HG03558 (cell line): ENCODE results near the gene NLK.
"Not testable (repeated sequence)": the region's sequence is repeated elsewhere in the genome, so short reads cannot be mapped to it uniquely, and the experiment has no call there.

ENCODE experiments used
- ATAC-seq: cut with Tn5 transposase; IDR thresholded peaks from one replicate; pipeline ENCODE4 v1.9.1; 2021; ENCODE audit warnings: moderate number of reproducible peaks; ENCODE audit not compliant: unreplicated experiment; ENCODE audit errors: extremely low read depth

NLK gene

DNA sequence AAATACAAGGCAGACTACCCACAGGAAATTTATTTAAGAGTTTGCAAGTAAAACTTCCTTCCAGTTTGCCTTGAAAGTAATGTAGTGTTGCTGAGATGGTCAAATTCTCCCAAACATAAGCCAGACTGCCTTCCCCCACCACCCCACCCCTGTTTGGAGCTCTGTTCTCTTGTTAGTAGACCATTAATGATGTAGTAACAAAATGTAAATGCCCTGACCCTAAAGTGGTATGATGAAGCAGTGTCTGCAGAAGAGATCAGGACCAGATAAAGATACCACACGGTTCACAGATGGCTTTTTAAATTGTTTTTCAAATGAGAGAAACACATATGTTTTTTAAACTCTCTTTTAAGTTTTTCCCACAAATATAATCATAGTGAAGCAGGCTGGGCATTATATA, 140.1 kb downstream of the NLK start:
- ATAC-seq: no peak

GRCh38 chr17:28185658-28186057, 143.2 kb downstream of the NLK start:
- no peak for ATAC-seq

DNA sequence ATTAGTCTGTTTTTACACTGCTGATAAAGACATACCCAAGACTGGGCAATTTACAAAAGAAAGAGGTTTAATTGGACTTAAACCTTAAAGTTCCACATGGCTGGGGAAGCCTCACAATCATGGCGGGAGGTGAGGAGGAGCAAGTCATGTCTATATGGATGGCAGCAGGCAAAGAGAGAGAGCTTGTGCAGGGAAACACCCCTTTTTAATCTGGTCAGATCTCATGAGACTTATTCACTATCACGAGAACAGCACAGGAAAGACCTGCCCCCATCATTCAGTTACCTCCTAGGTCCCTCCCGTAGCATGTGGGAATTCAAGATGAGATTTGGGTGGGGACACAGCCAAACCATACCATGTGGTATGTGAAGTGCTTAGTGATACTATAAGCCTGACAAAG, 144.0 kb downstream of the NLK start:
- not testable (repeated sequence) for ATAC-seq

GRCh38 chr17:28187931-28188330, 145.5 kb downstream of the NLK start:
- ATAC-seq: no peak

- ATAC-seq: no peak
Observed at GRCh38 chr17:28188841-28189263, 146.4 kb downstream of the NLK start.

- ATAC-seq: no peak
Observed at GRCh38 chr17:28189667-28190066, 147.2 kb downstream of the NLK start.

DNA sequence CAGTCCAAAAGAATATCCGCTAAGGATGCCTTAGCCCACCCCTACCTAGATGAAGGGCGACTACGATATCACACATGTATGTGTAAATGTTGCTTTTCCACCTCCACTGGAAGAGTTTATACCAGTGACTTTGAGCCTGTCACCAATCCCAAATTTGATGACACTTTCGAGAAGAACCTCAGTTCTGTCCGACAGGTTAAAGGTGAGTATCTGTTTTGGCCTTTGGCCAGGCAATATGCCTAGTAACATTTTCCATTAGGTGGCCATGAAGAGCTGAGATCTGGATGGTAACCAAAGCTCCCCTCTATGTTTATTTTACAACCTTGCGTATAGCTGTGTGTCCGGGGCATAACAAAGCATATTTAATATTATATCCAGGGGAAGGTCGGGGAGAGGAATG, 148.5 kb downstream of the NLK start:
- no peak for ATAC-seq

DNA sequence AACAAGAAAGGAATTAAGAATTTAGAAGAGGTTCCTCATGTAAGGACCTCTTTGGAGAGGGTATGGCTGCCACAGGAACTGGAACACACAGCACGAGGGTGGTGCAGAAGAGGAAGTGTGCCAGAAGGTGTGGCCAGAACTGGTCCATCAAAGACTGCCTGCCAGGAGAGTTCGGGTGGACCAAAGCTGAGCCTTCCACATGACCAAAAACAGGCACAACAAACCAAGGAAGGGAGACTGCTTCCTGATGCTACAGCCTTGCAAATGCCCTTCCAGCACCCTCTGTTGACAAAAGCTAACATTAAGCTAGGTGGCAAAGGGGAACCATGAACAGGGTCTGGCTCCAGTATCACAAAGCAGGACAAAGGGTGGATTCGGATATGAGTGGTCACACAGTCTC, 150.8 kb downstream of the NLK start:
- ATAC-seq: no peak

DNA sequence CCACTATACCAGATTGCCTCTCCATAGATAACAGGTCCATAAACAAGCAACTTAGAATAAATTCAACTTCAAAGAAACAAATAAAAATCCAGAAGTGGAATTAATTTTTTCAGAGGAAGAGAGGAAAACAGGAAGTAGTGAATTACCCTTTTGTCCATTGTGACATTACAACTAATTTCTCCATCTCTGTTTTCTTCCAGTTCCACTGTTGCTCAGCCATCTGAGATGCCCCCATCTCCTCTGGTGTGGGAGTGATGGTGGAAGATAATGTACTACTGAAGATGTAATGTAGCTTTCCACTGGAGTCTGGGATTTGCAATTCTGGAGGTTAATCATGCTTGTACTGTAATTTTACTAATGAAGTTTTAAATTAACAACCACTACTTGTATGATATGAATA, 151.9 kb downstream of the NLK start:
- no peak for ATAC-seq

- no peak for ATAC-seq
Observed at GRCh38 chr17:28196636-28197035, 154.2 kb downstream of the NLK start.

DNA sequence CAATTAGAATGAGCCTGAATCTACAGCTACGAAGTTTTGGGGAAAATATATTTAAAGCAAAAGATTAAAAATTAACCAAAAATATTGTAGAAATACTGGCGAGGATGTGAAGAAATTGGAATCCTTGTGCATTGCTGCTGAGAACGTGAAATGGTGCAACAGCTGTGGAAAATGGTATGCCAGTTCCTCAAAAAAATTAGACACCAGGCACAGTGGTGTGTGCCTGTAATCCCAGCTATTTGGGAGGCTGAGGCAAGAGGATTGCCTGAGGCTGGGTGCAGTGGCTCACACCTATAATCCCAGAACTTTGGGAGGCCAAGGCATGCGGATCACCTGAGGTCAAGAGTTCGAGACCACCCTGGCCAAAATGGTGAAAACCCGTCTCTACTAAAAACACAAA, 156.6 kb downstream of the NLK start:
- no peak for ATAC-seq

DNA sequence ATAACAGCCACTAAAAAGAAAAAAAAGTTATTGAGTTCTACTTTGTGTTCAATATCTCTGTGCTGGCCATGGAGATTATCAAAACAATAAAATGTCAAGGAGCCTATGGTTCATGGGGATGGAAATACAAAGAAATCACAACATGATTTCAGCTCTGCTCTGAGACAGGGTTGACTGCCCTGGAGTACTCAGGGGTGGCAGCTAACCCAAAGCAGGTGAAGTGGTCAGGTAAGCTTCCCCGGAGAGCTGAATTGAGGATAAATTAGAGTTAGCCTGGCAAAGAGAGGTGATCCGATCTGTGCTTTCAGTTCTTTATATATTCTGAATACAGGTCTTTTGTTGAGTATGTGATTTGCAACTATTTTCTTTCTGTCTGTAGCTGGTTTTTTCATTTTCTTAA, 157.3 kb downstream of the NLK start:
- ATAC-seq: no peak

DNA sequence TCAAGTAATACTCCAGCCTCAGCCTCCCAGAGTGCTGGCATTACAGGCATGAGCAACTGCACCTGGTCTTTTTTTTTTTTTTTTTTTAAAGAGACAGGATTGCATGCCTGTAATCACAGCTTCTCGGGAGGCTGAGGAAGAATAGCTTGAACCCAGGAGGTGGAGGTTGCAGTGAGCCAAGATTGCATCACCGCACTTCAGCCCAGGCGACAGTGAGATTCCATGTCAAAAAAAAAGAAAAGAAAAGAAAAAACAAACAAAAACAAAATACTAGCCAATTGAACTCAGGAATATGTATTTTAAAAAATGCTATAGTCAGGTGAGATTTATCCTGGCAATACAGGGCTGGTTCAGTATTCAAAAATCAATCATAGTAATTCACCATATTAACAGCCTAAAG, 158.8 kb downstream of the NLK start:
- no peak for ATAC-seq

DNA sequence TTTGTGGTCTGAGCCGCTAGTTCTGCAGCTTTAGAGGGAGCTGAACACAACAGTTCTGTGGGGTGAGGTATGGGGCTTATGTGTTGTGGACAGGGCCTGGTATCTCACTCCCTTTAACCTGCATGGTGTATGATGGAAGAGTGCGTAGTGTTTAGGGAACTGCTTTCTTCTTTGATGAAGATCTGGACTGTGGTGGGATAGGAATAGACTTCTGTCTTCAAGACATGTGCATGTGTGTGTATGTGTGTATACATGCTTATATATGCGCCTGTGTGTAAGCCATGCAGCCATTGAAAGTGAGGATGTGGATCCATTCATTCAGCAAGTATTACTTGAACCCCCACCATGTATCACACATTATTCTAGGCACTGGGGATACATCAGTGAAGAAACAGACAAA, 161.8 kb downstream of the NLK start:
- ATAC-seq: no peak

- no peak for ATAC-seq
Observed at GRCh38 chr17:28204751-28205150, 162.3 kb downstream of the NLK start.

DNA sequence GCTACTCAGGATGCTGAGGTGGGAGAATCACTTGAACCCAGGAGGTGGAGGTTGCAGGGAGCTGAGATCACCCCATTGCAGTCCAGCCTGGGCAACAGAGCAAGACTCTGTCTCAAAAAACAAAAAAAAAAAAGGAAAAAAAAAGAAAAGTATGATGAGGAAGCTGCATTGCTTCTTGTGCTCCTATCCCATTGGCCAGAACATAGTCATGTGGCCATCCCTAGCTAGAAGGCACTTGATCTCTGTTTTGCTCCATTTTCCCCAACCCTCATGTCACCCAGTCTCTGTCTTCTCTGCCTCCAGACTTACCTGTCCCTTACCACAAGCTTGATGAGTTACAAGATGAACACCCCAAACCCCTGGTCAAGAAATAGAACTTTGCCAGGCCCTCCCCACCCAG, 163.8 kb downstream of the NLK start:
- no peak for ATAC-seq

DNA sequence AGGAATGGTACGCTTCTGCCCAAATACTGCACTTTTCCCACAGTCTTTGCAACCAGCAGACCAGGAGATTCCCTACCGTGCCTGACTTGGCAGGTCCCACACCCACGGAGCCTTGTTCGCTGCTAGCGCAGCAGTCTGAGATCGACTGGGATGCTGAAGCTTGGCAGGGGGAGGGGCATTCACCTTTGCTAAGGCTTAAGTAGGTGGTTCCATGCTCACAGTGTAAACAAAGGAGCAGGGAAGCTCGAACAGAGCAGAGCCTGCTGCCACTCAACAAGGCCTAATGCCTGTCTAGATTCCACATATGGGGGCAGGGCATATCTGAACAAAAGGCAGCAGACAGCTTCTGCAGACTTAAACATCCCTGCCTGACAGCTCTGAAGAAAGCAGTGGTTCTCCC, 169.3 kb downstream of the NLK start:
- ATAC-seq: no peak

DNA sequence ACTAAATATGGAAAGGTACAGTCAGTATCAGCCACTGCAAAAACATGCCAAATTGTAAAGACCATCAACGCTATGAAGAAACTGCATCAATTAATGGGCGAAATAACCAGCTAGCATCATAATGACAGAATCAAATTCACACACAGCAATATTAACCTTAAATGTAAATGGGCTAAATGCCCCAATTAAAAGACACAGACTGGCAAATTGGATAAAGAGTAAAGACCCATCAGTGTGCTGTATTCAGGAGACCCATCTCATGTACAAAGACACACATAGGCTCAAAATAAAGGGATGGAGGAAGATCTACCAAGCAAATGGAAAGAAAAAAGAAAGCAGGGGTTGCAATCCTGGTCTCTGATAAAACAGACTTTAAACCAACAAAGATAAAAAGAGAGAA, 171.1 kb downstream of the NLK start:
- not testable (repeated sequence) for ATAC-seq

GRCh38 chr17:28216052-28216451, 173.6 kb downstream of the NLK start:
- no peak for ATAC-seq

DNA sequence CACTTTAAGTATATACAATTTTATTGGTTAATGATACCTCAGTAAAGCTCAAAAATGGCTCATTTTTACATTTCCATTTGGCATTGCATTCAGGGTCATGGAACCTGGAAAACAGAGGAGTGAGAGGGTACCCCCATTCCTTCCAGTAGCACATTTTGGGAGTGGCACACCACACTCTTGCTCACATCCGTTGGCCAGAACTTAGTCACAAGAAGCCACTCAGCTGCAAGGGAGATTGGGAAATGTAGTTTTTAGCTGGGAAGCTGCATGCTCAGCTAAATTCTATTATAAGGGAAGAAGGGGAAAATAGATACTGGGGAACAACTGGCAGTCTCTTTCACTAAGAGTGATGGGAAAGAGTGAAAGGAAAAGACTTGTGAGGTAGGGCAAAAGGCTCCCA, 174.1 kb downstream of the NLK start:
- ATAC-seq: no peak

DNA sequence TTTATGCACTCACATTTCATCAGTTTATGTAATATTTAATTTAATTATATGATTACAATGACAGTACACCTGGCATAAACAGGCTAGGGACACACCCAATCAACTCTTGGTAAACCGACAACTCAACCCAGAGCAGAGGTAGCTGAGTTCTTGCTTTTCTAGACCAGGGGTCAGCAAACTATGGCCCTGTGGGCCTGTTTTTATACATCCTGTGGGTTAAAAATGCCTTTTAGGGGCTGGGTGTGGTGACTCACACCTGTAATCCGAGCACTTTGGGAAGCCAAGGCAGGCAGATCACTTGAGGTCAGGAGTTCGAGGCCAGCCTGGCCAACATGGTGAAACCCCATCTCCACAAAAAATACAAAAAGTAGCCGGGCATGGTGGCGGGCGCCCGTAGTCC, 177.3 kb downstream of the NLK start:
- ATAC-seq: no peak

DNA sequence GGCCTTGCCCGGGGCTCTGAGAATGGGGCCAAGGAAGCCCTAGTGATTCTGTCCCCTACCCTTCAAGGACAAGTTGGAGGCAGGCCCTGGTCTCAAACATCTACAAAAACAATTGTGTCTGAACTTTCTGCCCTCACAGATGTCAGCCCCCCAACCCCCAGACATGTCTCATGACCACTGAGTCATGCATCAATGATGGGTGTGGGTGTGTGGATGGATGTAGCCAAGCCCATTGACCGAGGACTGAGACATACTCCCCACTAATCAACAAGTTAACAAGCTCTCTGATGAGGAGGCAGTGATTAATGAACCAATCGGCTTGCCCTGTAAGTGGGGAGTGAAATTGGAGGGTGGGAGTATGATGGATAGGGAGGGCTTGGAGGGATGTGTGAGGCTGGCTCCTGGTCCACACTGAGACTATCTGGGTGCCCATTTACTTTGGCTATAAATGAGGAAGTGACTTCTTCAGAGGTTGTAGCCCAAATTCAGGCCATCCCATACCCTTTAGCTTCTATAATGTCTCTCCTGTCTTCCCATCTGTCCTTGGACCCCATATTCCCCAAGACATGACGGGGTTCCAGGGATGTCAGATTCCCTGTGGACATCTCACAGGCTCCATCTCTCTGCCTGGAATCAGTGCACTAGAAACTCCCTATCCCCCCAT, 179.4 kb downstream of the NLK start:
- ATAC-seq: no peak

- ATAC-seq: no peak
Observed at GRCh38 chr17:28225271-28225670, 182.8 kb downstream of the NLK start.
